H1 (cell line): ENCODE measurements around the gene EEF1AKMT3. TPM values are rescaled to one million over a fixed set of nuclear protein-coding genes. Genes with fewer than 3 reads are reported as not detected.

Experiments
- ATF2 ChIP-seq: IDR thresholded peaks from 2 replicates; pipeline ENCODE4 v1.6.1; 2012; ENCODE audit warnings: low read length, inconsistent platforms
- BCL11A ChIP-seq, 2 experiments: IDR thresholded peaks; one replicate each; pipeline ENCODE4 v1.6.1; 2011; ENCODE audit warnings: low read depth in 2 of 2, low read length in 2 of 2, mild to moderate bottlenecking in 2 of 2
- CEBPB ChIP-seq: IDR thresholded peaks from 2 replicates; pipeline ENCODE4 v1.6.1; 2012; ENCODE audit warnings: low read depth, low read length
- CHD1 ChIP-seq: IDR thresholded peaks from 2 replicates; pipeline ENCODE4 v1.6.1; 2012; ENCODE audit warnings: low read depth, low read length, improper control_type of control experiment
- CREB1 ChIP-seq: IDR thresholded peaks from 2 replicates; pipeline ENCODE4 v1.6.1; 2012; ENCODE audit warnings: inconsistent platforms
- CTCF ChIP-seq, 3 experiments: IDR thresholded peaks; 1 replicate in 2 of 3; 2 replicates in 1 of 3; pipeline versions ENCODE4 v1.5.1 to v1.6.1; 2011; ENCODE audit warnings: low read length in 3 of 3, mild to moderate bottlenecking in 3 of 3, inconsistent platforms in 2 of 3, low read depth in 1 of 3, moderate library complexity in 1 of 3; ENCODE audit not compliant: insufficient read depth in 1 of 3; ENCODE audit errors: control extremely low read depth in 1 of 3
- EGR1 ChIP-seq: IDR thresholded peaks from 2 replicates; pipeline ENCODE4 v1.6.1; 2011; ENCODE audit warnings: low read depth, low read length, borderline replicate concordance
- HDAC2 ChIP-seq, 2 experiments: fragments of 300-600 bp in 1 of 2; sonication (generic) in 1 of 2; IDR thresholded peaks; 2 replicates each; pipeline ENCODE4 v1.6.1; 2011 to 2012; ENCODE audit warnings: low read depth in 2 of 2, low read length in 2 of 2, mild to moderate bottlenecking in 2 of 2, moderate library complexity in 2 of 2, borderline replicate concordance in 1 of 2, inconsistent platforms in 1 of 2
- MAX ChIP-seq: IDR thresholded peaks from 2 replicates; pipeline ENCODE4 v1.6.1; 2012; ENCODE audit warnings: inconsistent platforms
- RBBP5 ChIP-seq: IDR thresholded peaks from 2 replicates; pipeline ENCODE4 v1.7.1; 2012; ENCODE audit warnings: low read depth, mild to moderate bottlenecking, inconsistent platforms, low read length, moderate library complexity, borderline replicate concordance
- SAP30 ChIP-seq: fragments of 300-600 bp; sonication (generic); IDR thresholded peaks from 2 replicates; pipeline ENCODE4 v1.7.1; 2012; ENCODE audit warnings: low read length, moderate library complexity, mild to moderate bottlenecking, inconsistent platforms; ENCODE audit not compliant: insufficient read depth, insufficient replicate concordance
- SIRT6 ChIP-seq: IDR thresholded peaks from one replicate; pipeline ENCODE4 v1.7.1; 2012; ENCODE audit warnings: low read length, inconsistent platforms
- SP1 ChIP-seq: IDR thresholded peaks from 2 replicates; pipeline ENCODE4 v1.6.1; 2011; ENCODE audit warnings: low read depth, low read length
- SRF ChIP-seq: IDR thresholded peaks from 2 replicates; pipeline ENCODE4 v1.6.1; 2011; ENCODE audit warnings: mild to moderate bottlenecking, low read depth, low read length, moderate library complexity
- TAF1 ChIP-seq: IDR thresholded peaks from 2 replicates; pipeline ENCODE4 v1.6.1; 2011; ENCODE audit warnings: mild to moderate bottlenecking, low read depth, low read length
- TBP ChIP-seq: IDR thresholded peaks from 2 replicates; pipeline ENCODE4 v1.6.1; 2011; ENCODE audit warnings: low read depth, low read length, improper control_type of control experiment
- USF2 ChIP-seq: IDR thresholded peaks from 2 replicates; pipeline ENCODE4 v1.6.1; 2011; ENCODE audit warnings: low read length, improper control_type of control experiment
- ZNF274 ChIP-seq: IDR thresholded peaks from 2 replicates; pipeline ENCODE4 v1.7.0; 2012; ENCODE audit warnings: low read length, borderline replicate concordance; ENCODE audit errors: extremely low read depth
- polyA plus RNA-seq, 7 experiments: library from polyadenylated mRNA; depleted of rRNA in 3 of 7; stranded (reverse) in 5 of 7; unstranded in 2 of 7; fragments of >200 nt in 5 of 7; fragments of 200-250 nt in 2 of 7; gene quantifications; 1 replicate in 5 of 7; 2 replicates in 1 of 7; 4 replicates in 1 of 7; pipeline versions ENCODE4 v1.2.1 to v1.2.3, GENCODE V29; 2011 to 2013; ENCODE audit warnings: missing spikeins in 2 of 7, mixed read lengths in 2 of 7
- total RNA-seq: library from RNA; stranded (reverse); fragmentation: NEBNext Ultra II Directional; extraction: Animal tissue kit (Norgen Biotek cat#: 25700); gene quantifications from 2 replicates; pipeline ENCODE4 v1.2.1, GENCODE V29; 2021

EEF1AKMT3 gene
- total and polyA plus RNA-seq, 2 of the 8 experiments (the other 6 are each of a cell fraction or from before 2014, with no cell fraction given) = 3.1 to 4.4 TPM

- TF ChIP-seq CTCF (IDR thresholded peaks at IDR 0.05; ENCODE audit: control extremely low read depth in 1 of 3, insufficient read depth in 1 of 3, low read depth in 1 of 3, low read length in 3 of 3) (no peak), ZNF274 (no peak), SP1 (no peak), TBP (peak; percentile 51; the same call in 1 of the 2 replicates), CHD1 (no peak), ATF2 (no peak), BCL11A (IDR thresholded peaks at IDR 0.05; ENCODE audit: low read depth in 2 of 2, low read length in 2 of 2) (no peak), CREB1 (no peak), SRF (no peak), USF2 (no peak), MAX (no peak), HDAC2 (IDR thresholded peaks at IDR 0.05; ENCODE audit: borderline replicate concordance in 1 of 2, low read depth in 2 of 2, low read length in 2 of 2) (0 out of 4 replicates have a peak, but pooled peaks of 1 of the 2 experiments have one; percentile 17), EGR1 (no peak), SIRT6 (no peak), CEBPB (no peak), TAF1 (0 out of 2 replicates have a peak, but pooled peaks have one; percentile 25), RBBP5 (peak; percentile 59; the same call in 1 of the 2 replicates), SAP30 (no peak)
These were observed at the start of gene EEF1AKMT3 (continued) for GRCh38 chr12:57772429-57773322.
